ENCODE data around the gene ZRSR2. TPM values are rescaled to one million over a fixed set of nuclear protein-coding genes. Genes with fewer than 3 reads are reported as not detected.
A peak's percentile ranks its signal among the peaks of the same experiment; 100 is the strongest.

Gene ZRSR2
- total and polyA plus RNA-seq, 11 donors, result 3.1 to 18.9 (median 7.6) TPM

DNA sequence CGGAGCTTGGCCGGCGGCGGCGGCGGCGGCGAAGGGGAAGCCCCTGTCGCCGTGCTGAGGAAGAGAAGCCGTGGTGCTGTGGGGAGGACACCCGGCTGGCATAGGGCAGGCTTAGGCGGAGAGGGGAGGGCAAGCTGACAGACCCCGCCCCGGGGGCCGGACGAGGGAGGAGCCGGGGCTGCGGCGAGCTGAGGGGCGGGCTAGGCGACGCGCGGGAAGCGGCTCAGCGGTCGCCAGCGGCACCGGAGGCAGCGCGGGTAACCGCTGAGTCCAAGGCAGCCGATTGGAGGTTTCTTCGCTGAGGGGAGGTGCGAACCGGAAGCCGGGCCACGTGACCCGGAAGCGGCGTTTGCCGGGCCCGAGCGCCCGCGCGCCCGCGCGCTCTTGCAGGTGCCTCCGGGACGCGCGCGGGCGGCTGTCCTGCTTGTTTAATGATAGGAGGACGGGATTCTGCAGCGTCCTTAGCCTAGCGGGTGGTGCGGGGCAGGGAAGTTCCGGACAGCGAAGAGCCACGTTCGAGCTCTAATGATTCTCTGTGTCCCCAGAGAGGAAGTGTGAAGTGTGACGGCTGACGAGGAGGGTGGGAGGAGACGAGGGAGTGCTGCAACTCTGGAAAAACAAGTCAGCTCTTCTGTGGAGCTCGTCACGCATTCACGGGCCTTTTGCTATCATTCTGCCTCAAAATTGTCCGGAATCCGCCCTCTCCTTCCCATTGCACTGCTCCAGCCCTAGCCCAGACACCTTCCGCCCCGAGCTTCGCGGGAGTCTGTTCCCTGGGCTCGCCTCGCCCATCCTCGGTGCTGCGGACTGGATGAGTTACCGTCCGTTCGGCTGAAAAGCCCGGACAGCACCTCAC, 64.7 kb downstream of the ZRSR2 start, which contains the start of gene AP1S2:
Gene AP1S2 (minus strand): TSS at position 102 of the 856 bp plus-strand sequence. CDS start 2,289 bp downstream, outside the sequence.
- peaks cover 0 to 41% (median 0%) of the 10 kb centered on the region in 9 donors for H3K27me3 ChIP-seq
- intact Hi-C loops (cut with DNase I), result loop anchor here in 5 of 10 donors (2.0 to 10.0 kb wide), 6 partner anchors 52 to 170 kb away; partner anchors contain the start of gene ZRSR2 (in 1 of the 5)

DNA sequence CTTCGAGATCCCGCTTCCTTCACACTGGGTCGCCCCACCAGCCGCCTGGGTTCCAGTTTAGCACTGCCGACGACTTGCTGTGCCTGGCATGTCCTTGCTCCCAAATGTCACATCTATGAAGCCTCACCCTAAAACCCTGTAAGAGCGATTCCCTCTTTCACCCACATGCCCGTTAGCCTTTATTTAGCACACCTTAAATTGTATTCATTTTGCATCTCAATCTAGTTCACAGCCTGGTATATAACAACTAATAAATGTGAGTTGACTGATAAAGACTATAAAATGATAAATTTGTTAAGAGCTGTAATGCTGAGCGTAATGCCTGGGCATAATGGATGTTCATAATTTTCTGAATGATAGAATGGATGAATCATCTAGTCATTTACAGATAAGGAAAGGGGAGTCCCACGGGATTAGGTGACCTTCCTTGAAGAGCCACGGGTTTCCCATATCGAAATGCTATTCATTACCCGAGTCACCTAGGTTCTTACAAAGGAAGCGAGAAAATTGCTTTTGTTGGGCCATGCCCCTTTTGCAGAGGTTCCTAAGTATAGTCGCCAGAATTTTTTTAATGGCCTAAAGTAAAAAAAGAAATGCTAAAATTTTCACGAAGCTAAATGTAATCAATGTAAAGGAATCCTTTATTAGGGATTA, 65.4 kb downstream of the ZRSR2 start:
- no peak for ATAC-seq
- H3K9me3 ChIP-seq, result no peaks in the 10 kb centered on the region
- H3K36me3 ChIP-seq, result peaks cover 0 to 10% (median 0%) of the 10 kb centered on the region in 9 donors
- peak overlapping the region; percentile 53 to 94 (median 78) for H3K4me3 ChIP-seq
- peaks cover 0 to 37% (median 7%) of the 10 kb centered on the region in 12 donors for H3K4me1 ChIP-seq
- 6 to 13% (median 8%) methylated on average over 16 of the region's 16 CpGs for WGBS, 4 donors
- H3K27ac ChIP-seq, result peak overlapping the region; percentile 63 to 98 (median 92)
- no peak for TF ChIP-seq POLR2A (IDR thresholded peaks at IDR 0.05)
- TF ChIP-seq, protein P1, sequence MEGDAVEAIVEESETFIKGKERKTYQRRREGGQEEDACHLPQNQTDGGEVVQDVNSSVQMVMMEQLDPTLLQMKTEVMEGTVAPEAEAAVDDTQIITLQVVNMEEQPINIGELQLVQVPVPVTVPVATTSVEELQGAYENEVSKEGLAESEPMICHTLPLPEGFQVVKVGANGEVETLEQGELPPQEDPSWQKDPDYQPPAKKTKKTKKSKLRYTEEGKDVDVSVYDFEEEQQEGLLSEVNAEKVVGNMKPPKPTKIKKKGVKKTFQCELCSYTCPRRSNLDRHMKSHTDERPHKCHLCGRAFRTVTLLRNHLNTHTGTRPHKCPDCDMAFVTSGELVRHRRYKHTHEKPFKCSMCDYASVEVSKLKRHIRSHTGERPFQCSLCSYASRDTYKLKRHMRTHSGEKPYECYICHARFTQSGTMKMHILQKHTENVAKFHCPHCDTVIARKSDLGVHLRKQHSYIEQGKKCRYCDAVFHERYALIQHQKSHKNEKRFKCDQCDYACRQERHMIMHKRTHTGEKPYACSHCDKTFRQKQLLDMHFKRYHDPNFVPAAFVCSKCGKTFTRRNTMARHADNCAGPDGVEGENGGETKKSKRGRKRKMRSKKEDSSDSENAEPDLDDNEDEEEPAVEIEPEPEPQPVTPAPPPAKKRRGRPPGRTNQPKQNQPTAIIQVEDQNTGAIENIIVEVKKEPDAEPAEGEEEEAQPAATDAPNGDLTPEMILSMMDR (IDR thresholded peaks at IDR 0.05), result no peak
- DNase-seq, result no peak
- peaks cover 0 to 38% (median 0%) of the 10 kb centered on the region in 9 donors for H3K27me3 ChIP-seq
- intact Hi-C loops (cut with DNase I), result loop anchor here in 4 of 10 donors (2.0 to 10.0 kb wide), 5 partner anchors 52 to 171 kb away; partner anchors contain the start of gene ZRSR2 (in 1 of the 4)

More for the DNA sequence above, 64.7 kb downstream of the ZRSR2 start, which contains the start of gene AP1S2:
- ATAC-seq (peak; percentile 98 to 99 (median 98)), DNase-seq (peak; percentile 92 to 96 (median 95))
- WGBS, 4 donors, result 0 to 1% (median 0%) methylated on average over 30 to 85 of the region's 85 CpGs
- TF ChIP-seq POLR2A (IDR thresholded peaks at IDR 0.05), result peak in 1 of 2 donors; percentile 82
- TF ChIP-seq, protein P1 (IDR thresholded peaks at IDR 0.05), result no peak
- peak within 1 kb of the TSS; percentile 85 to 98 (median 92) for H3K27ac ChIP-seq
- peaks cover 0 to 41% (median 7%) of the 10 kb centered on the region in 12 donors for H3K4me1 ChIP-seq
- peak within 1 kb of the TSS; percentile 53 to 94 (median 78) for H3K4me3 ChIP-seq
- H3K36me3 ChIP-seq, result peaks cover 0 to 10% (median 0%) of the 10 kb centered on the region in 9 donors
- no peaks in the 10 kb centered on the region for H3K9me3 ChIP-seq

DNA sequence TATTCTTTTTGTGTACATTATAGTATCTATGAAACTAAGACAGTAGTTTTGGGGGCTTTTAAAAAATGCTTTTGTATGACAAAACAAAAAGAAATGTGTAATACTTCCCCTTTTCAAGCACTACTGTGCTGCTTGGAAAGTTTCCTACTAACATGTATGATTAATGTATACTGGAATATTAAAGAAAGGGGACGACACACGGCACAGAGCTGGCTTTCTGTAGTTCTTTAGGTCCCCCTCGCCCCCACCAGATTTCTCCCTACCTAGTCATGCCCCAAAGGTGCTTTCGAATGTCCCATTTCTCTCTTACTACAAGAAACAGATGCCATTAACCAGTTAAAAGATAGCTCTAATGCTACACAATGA, 65.9 kb downstream of the ZRSR2 start:
- intact Hi-C loops (cut with DNase I), result loop anchor here in 4 of 10 donors (5.0 to 10.0 kb wide), 4 partner anchors 51 to 171 kb away; partner anchors contain the start of gene ZRSR2 (in 1 of the 4)
- ATAC-seq, result no peak
- peak overlapping the region in 4 of 12 donors; percentile 66 to 94 (median 78) for H3K4me3 ChIP-seq

More for the DNA sequence above, 65.9 kb downstream of the ZRSR2 start:
- Histone ChIP-seq H3K27ac (peak overlapping the region in 10 of 12 donors; percentile 82 to 98 (median 93)), H3K4me1 (peaks cover 0 to 36% (median 7%) of the 10 kb centered on the region in 12 donors), H3K36me3 (peaks cover 0 to 10% (median 0%) of the 10 kb centered on the region in 9 donors), H3K27me3 (peaks cover 0 to 38% (median 0%) of the 10 kb centered on the region in 9 donors), H3K9me3 (no peaks in the 10 kb centered on the region)
- DNase-seq, result no peak
- no peak for TF ChIP-seq POLR2A (IDR thresholded peaks at IDR 0.05)
- TF ChIP-seq, protein P1 (IDR thresholded peaks at IDR 0.05), result no peak
- WGBS, 4 donors, result 43 to 51% (median 50%) methylated on average over 4 of the region's 4 CpGs

Measured in heart left ventricle (tissue), 16 donors.